Astrocyte (in vitro differentiated cells and primary cell): ENCODE results near the gene ZNF609. TPM values are rescaled to one million over a fixed set of nuclear protein-coding genes. Genes with fewer than 3 reads are reported as not detected.
"Not testable (repeated sequence)": the region's sequence is repeated elsewhere in the genome, so short reads cannot be mapped to it uniquely, and the experiment has no call there.

Source experiments
- DNase-seq: peaks from one replicate; pipeline ENCODE4 v3.0.0-alpha.2; 2010; ENCODE audit warnings: low read depth
- FAIRE-seq: peaks from 2 replicates; lab custom pipeline; 2011; peaks lifted over from hg19 to GRCh38; lab: Jason Lieb, UNC
- H2AFZ ChIP-seq: 2 replicates; pipeline ENCODE4 v1.6.0; 2012; ENCODE audit warnings: low read depth, low read length, inconsistent platforms
- H3K27ac ChIP-seq: 2 replicates; pipeline ENCODE4 v1.5.1; 2011; ENCODE audit warnings: low read depth, low read length, inconsistent platforms
- H3K27me3 ChIP-seq: 2 replicates; pipeline ENCODE4 v1.6.0; 2011; ENCODE audit warnings: low read length, inconsistent platforms; ENCODE audit not compliant: insufficient read depth
- H3K36me3 ChIP-seq: 2 replicates; pipeline ENCODE4 v1.5.1; 2011; ENCODE audit warnings: low read length, inconsistent platforms; ENCODE audit not compliant: insufficient read depth
- H3K4me1 ChIP-seq: 2 replicates; pipeline ENCODE4 v1.5.1; 2011; ENCODE audit warnings: low read length, inconsistent platforms; ENCODE audit not compliant: insufficient read depth
- H3K4me2 ChIP-seq: 2 replicates; pipeline ENCODE4 v1.6.0; 2012; ENCODE audit warnings: low read length, inconsistent platforms
- H3K4me3 ChIP-seq: 2 replicates; pipeline ENCODE4 v1.5.1; 2011; ENCODE audit warnings: low read depth, mild to moderate bottlenecking, low read length, inconsistent platforms; ENCODE audit not compliant: insufficient read depth
- H3K79me2 ChIP-seq: 2 replicates; pipeline ENCODE4 v1.6.0; 2012; ENCODE audit warnings: mild to moderate bottlenecking, low read length, inconsistent platforms; ENCODE audit not compliant: insufficient read depth
- H3K9ac ChIP-seq: 2 replicates; pipeline ENCODE4 v1.6.0; 2012; ENCODE audit warnings: mild to moderate bottlenecking, low read length, inconsistent platforms
- H3K9me3 ChIP-seq: 2 replicates; pipeline ENCODE4 v1.5.1; 2012; ENCODE audit warnings: low read depth, mild to moderate bottlenecking, low read length, inconsistent platforms; ENCODE audit not compliant: insufficient read depth
- H4K20me1 ChIP-seq: 2 replicates; pipeline ENCODE4 v1.6.0; 2012; ENCODE audit warnings: low read length, inconsistent platforms; ENCODE audit not compliant: insufficient read depth
- H3K27ac Mint-ChIP-seq: one replicate; pipeline ENCODE4 v1.8.0; 2021; ENCODE audit warnings: mild to moderate bottlenecking, mixed read lengths; ENCODE audit not compliant: unreplicated experiment
- H3K27me3 Mint-ChIP-seq: one replicate; pipeline ENCODE4 v1.8.0; 2021; ENCODE audit warnings: low read depth, mixed read lengths; ENCODE audit not compliant: unreplicated experiment
- H3K36me3 Mint-ChIP-seq: one replicate; pipeline ENCODE4 v1.8.0; 2021; ENCODE audit warnings: low read depth, mixed read lengths; ENCODE audit not compliant: unreplicated experiment
- H3K4me1 Mint-ChIP-seq: one replicate; pipeline ENCODE4 v1.8.0; 2021; ENCODE audit warnings: low read depth, mixed read lengths; ENCODE audit not compliant: unreplicated experiment
- H3K4me3 Mint-ChIP-seq: one replicate; pipeline ENCODE4 v1.8.0; 2021; ENCODE audit warnings: mild to moderate bottlenecking, moderate library complexity, mixed read lengths; ENCODE audit not compliant: unreplicated experiment
- H3K9me3 Mint-ChIP-seq: one replicate; pipeline ENCODE4 v1.8.0; 2021; ENCODE audit warnings: mild to moderate bottlenecking, mixed read lengths; ENCODE audit not compliant: unreplicated experiment
- CTCF ChIP-seq: IDR thresholded peaks from 2 replicates; pipeline ENCODE4 v1.5.1; 2011; ENCODE audit warnings: low read depth, mild to moderate bottlenecking, inconsistent platforms, low read length, moderate library complexity; ENCODE audit not compliant: insufficient read depth
- EZH2 ChIP-seq: IDR thresholded peaks from 2 replicates; pipeline ENCODE4 v1.6.1; 2012; ENCODE audit warnings: mild to moderate bottlenecking, low read length, inconsistent platforms; ENCODE audit not compliant: insufficient read depth
- total RNA-seq: library from RNA; stranded (reverse); gene quantifications from 2 replicates; pipeline ENCODE4 v1.2.1, GENCODE V29; 2021

Gene ZNF609
- total RNA-seq, 1 donor from 2014 or later, result 38.5 TPM

GRCh38 chr15:64637412-64637811 is 177.0 kb downstream of the ZNF609 start:
- Mint-ChIP-seq H3K27me3 (no peaks in the 10 kb centered on the region), H3K36me3 (peaks cover 13% of the 10 kb centered on the region), H3K9me3 (no peaks in the 10 kb centered on the region), H3K4me1 (peaks cover 44% of the 10 kb centered on the region), H3K4me3 (no peak overlapping the region), H3K27ac (no peak overlapping the region)
- TF ChIP-seq CTCF (no peak), EZH2 (no peak)
- no peak for DNase-seq
- H2AFZ ChIP-seq, result no peak overlapping the region
- H3K4me2 ChIP-seq, result no peak overlapping the region
- peaks cover 66% of the 10 kb centered on the region for H3K79me2 ChIP-seq
- peaks cover 2% of the 10 kb centered on the region for H3K9me3 ChIP-seq
- H3K4me3 ChIP-seq, result no peak overlapping the region
- no peaks in the 10 kb centered on the region for H3K27me3 ChIP-seq
- no peaks in the 10 kb centered on the region for H3K36me3 ChIP-seq
- peaks cover 56% of the 10 kb centered on the region for H4K20me1 ChIP-seq
- no peak overlapping the region for H3K27ac ChIP-seq
- FAIRE-seq, result no peak
- peaks cover 21% of the 10 kb centered on the region for H3K4me1 ChIP-seq
- H3K9ac ChIP-seq, result no peak overlapping the region

- not testable (repeated sequence) for H3K9ac ChIP-seq, DNase-seq, FAIRE-seq, H3K27ac ChIP-seq, H3K4me2 ChIP-seq, H3K4me3 ChIP-seq, H3K36me3 ChIP-seq, H3K9me3 ChIP-seq, H3K27me3 ChIP-seq, H2AFZ ChIP-seq, H3K4me3 Mint-ChIP-seq, H3K27me3 Mint-ChIP-seq, H3K27ac Mint-ChIP-seq, H3K9me3 Mint-ChIP-seq
- H3K36me3 Mint-ChIP-seq, result peaks cover 11% of the 10 kb centered on the region
- H3K4me1 Mint-ChIP-seq, result peaks cover 35% of the 10 kb centered on the region
- H3K79me2 ChIP-seq, result peaks cover 54% of the 10 kb centered on the region
- peaks cover 57% of the 10 kb centered on the region for H4K20me1 ChIP-seq
- H3K4me1 ChIP-seq, result peaks cover 11% of the 10 kb centered on the region
These were observed 179.4 kb downstream of the ZNF609 start for GRCh38 chr15:64639744-64640143.

GRCh38 chr15:64640146-64640871 is 179.9 kb downstream of the ZNF609 start:
- Histone ChIP-seq H3K4me3 (no peak overlapping the region), H3K9ac (no peak overlapping the region)

More at GRCh38 chr15:64640146-64640871, 179.9 kb downstream of the ZNF609 start:
- FAIRE-seq, result no peak
- H3K36me3 Mint-ChIP-seq, result peaks cover 11% of the 10 kb centered on the region
- H3K27ac Mint-ChIP-seq, result no peak overlapping the region
- peak; percentile 26 for DNase-seq
- peaks cover 2% of the 10 kb centered on the region for H3K9me3 ChIP-seq
- no peaks in the 10 kb centered on the region for H3K9me3 Mint-ChIP-seq
- H3K27ac ChIP-seq, result no peak overlapping the region
- H4K20me1 ChIP-seq, result peaks cover 52% of the 10 kb centered on the region
- no peaks in the 10 kb centered on the region for H3K27me3 ChIP-seq
- peaks cover 30% of the 10 kb centered on the region for H3K4me1 Mint-ChIP-seq
- peaks cover 5% of the 10 kb centered on the region for H3K4me1 ChIP-seq
- H3K36me3 ChIP-seq, result no peaks in the 10 kb centered on the region
- no peak overlapping the region for H2AFZ ChIP-seq
- H3K4me3 Mint-ChIP-seq, result no peak overlapping the region
- peaks cover 49% of the 10 kb centered on the region for H3K79me2 ChIP-seq
- H3K4me2 ChIP-seq, result no peak overlapping the region
- no peaks in the 10 kb centered on the region for H3K27me3 Mint-ChIP-seq
- no peak for TF ChIP-seq CTCF
- TF ChIP-seq EZH2, result no peak
